T-helper 1 cell treated with Interleukin-12 subunit alpha and Interleukin-12 subunit beta and Interleukin-4 antibody, amounts not matched to agents 30 ng/mL and 1 ng/mL, for 36 hours (primary cell): Measurements from ENCODE around the gene PCYOX1L. TPM values are rescaled to one million over a fixed set of nuclear protein-coding genes. Genes with fewer than 3 reads are reported as not detected.

Source experiments
- intact Hi-C: fragments of 100-400 bp; cut with micrococcal nuclease; formaldehyde crosslinking; loops from one replicate; pipeline ENCODE4 v1.15.1; 2024
- total RNA-seq: library from RNA; stranded (reverse); gene quantifications from 2 replicates; pipeline ENCODE4 v1.2.3, GENCODE V29; 2022

Gene PCYOX1L
- total RNA-seq, 1 donor from 2014 or later: 28.8 TPM

GRCh38 chr5:149337736-149338135 lies 20.1 kb upstream of the PCYOX1L start:
- intact Hi-C loops: no loop called here

- intact Hi-C loops: no loop called here
Measured at GRCh38 chr5:149338364-149338763, 19.5 kb upstream of the PCYOX1L start.

- intact Hi-C loops: loop anchor here (10.0 kb wide), 1 partner anchor 1744 kb away; the partner anchor contains the start of gene TNIP1
Measured at GRCh38 chr5:149340920-149341319, 16.9 kb upstream of the PCYOX1L start.

GRCh38 chr5:149341876-149342275 lies 16.0 kb upstream of the PCYOX1L start:
- intact Hi-C loops: loop anchor here (10.0 kb wide), 1 partner anchor 1743 kb away; the partner anchor contains the start of gene TNIP1

GRCh38 chr5:149344151-149344550 lies 13.7 kb upstream of the PCYOX1L start:
- intact Hi-C loops: loop anchor here (2.0 to 10.0 kb wide), 3 partner anchors 103 to 1741 kb away; partner anchors contain the start of gene TNIP1

- intact Hi-C loops: loop anchor here (1.0 to 10.0 kb wide), 13 partner anchors 12 to 1907 kb away; partner anchors contain the start of genes ADRB2, CD74, CSNK1A1 and FBXO38
Measured at GRCh38 chr5:149345147-149345891, 12.5 kb upstream of the PCYOX1L start, which contains the start of gene GRPEL2. GRPEL2 (plus strand) TSS chr5:149345499; CDS start chr5:149345540, 41 bp downstream.

GRCh38 chr5:149345892-149346222 lies 12.0 kb upstream of the PCYOX1L start:
- intact Hi-C loops: loop anchor here (1.0 to 10.0 kb wide), 13 partner anchors 11 to 1906 kb away; partner anchors contain the start of genes ADRB2, CD74, CSNK1A1 and FBXO38

- intact Hi-C loops: loop anchor here (2.0 to 10.0 kb wide), 8 partner anchors 384 to 1736 kb away; partner anchors contain the start of genes CD74, FBXO38, JAKMIP2 and PPARGC1B
Measured at GRCh38 chr5:149348518-149348917, 9.3 kb upstream of the PCYOX1L start.

- intact Hi-C loops: loop anchor here (2.0 to 10.0 kb wide), 8 partner anchors 383 to 1735 kb away; partner anchors contain the start of genes CD74, FBXO38, JAKMIP2 and PPARGC1B
Measured at GRCh38 chr5:149349382-149349781, 8.5 kb upstream of the PCYOX1L start.

- intact Hi-C loops: no loop called here
Measured at GRCh38 chr5:149352169-149352568, 5.7 kb upstream of the PCYOX1L start.

GRCh38 chr5:149353911-149354310 lies 3.9 kb upstream of the PCYOX1L start:
- intact Hi-C loops: no loop called here

GRCh38 chr5:149355688-149356087 lies 2.2 kb upstream of the PCYOX1L start:
- intact Hi-C loops: loop anchor here (2.0 to 5.0 kb wide), 3 partner anchors 605 to 1897 kb away; partner anchors contain the start of genes GM2A, SLC26A2 and TCOF1

GRCh38 chr5:149356391-149356790 lies 1.5 kb upstream of the PCYOX1L start:
- intact Hi-C loops: loop anchor here (2.0 to 5.0 kb wide), 3 partner anchors 604 to 1896 kb away; partner anchors contain the start of genes GM2A, SLC26A2 and TCOF1

- intact Hi-C loops: loop anchor here (1.0 to 5.0 kb wide), 3 partner anchors 193 to 1894 kb away; partner anchors contain the start of genes CSNK1A1, GM2A and TCOF1
Measured at GRCh38 chr5:149358294-149358651, 427 bp downstream of the PCYOX1L start.

GRCh38 chr5:149358868-149359495 lies 1.1 kb downstream of the PCYOX1L start:
- intact Hi-C loops: loop anchor here (1.0 to 5.0 kb wide), 3 partner anchors 192 to 1893 kb away; partner anchors contain the start of genes CSNK1A1, GM2A and TCOF1

- intact Hi-C loops: no loop called here
Measured at GRCh38 chr5:149360272-149360671, 2.4 kb downstream of the PCYOX1L start.

- intact Hi-C loops: no loop called here
Measured at GRCh38 chr5:149362541-149362940, 4.7 kb downstream of the PCYOX1L start.

- intact Hi-C loops: no loop called here
Measured at GRCh38 chr5:149363358-149363757, 5.5 kb downstream of the PCYOX1L start.

GRCh38 chr5:149363936-149364335 lies 6.1 kb downstream of the PCYOX1L start:
- intact Hi-C loops: no loop called here

- intact Hi-C loops: no loop called here
Measured at GRCh38 chr5:149364719-149365118, 6.9 kb downstream of the PCYOX1L start.

- intact Hi-C loops: no loop called here
Measured at GRCh38 chr5:149365418-149365817, 7.6 kb downstream of the PCYOX1L start.
